Choroid plexus epithelial cell (primary cell): ENCODE data around the gene KLHDC10.

Source experiments
- DNase-seq: peaks from one replicate; pipeline ENCODE4 v3.0.0-alpha.2; 2010; ENCODE audit warnings: low read depth
- H3K4me3 ChIP-seq: 2 replicates; pipeline ENCODE4 v1.5.1; 2011; ENCODE audit warnings: low read depth, mild to moderate bottlenecking, control low read depth, low read length, moderate library complexity
- CTCF ChIP-seq: conservative IDR thresholded peaks from 2 replicates; pipeline ENCODE4 v1.5.1; 2011; ENCODE audit warnings: low read depth, mild to moderate bottlenecking, control low read depth, inconsistent platforms, low read length, moderate library complexity

The KLHDC10 gene

DNA sequence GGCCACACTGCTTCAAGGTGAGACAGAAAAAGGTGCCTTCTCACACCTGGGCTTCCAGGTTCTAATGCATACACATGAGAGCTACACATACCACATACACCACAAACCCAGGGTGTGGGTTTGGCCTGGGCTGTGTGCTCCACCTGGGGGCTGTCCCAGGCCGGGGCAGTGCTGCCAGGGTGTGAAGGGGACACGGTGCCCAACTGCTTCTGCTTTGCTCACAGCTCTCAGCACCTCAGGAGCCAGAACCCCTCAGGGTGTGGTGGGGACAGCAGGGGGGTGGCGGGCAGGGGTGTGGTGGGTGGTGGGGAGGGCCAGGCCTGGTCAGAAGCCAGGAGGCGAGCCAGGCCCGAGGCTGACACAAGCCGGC, 83.8 kb downstream of the KLHDC10 start:
- TF ChIP-seq CTCF, result no peak
- H3K4me3 ChIP-seq, result no peak overlapping the region
- DNase-seq, result no peak

GRCh38 chr7:130154501-130155317, 84.4 kb downstream of the KLHDC10 start:
- no peak for DNase-seq
- peak; percentile 41 for TF ChIP-seq CTCF
- no peak overlapping the region for H3K4me3 ChIP-seq

DNA sequence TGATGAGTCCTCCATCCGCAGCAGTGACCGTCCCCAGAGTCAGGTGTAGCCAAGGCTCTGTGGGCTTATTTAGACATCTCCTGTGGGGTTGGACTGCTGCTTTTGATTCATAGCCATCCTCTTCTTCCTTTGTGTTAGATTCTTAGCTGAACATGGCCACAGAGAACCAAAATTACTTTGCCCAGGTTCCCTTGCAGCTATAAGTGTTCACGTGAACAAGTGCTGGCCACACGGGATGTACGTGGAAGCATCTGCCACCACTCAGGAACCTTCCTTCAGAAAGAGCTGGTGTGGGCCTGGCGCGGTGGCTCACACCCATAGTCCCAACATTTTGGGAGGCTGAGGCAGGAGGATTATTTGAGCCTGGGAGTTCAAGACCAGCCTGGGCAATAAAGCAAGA, 85.8 kb downstream of the KLHDC10 start:
- no peak for TF ChIP-seq CTCF
- DNase-seq, result no peak
- no peak overlapping the region for H3K4me3 ChIP-seq

DNA sequence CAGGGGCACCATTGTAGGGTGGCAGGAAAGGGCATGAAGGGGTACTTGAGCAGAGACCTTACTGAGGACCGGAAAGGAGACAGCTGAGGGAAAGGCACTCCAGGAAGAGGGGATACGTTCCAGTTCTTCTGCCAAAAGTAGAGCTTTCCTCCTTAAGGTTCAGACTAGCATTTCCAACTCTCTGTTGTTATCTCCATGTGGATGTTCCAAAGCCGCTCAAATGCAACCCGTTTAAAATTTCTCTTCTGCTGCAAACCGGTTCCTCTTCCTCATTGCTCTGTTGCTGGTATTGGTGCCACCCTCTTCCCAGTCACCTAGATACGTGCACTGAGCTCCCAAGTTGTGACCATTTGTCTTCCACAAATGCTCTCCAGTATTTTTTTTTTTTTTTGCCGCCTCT, 87.4 kb downstream of the KLHDC10 start:
- no peak for DNase-seq
- no peak overlapping the region for H3K4me3 ChIP-seq
- TF ChIP-seq CTCF, result no peak

DNA sequence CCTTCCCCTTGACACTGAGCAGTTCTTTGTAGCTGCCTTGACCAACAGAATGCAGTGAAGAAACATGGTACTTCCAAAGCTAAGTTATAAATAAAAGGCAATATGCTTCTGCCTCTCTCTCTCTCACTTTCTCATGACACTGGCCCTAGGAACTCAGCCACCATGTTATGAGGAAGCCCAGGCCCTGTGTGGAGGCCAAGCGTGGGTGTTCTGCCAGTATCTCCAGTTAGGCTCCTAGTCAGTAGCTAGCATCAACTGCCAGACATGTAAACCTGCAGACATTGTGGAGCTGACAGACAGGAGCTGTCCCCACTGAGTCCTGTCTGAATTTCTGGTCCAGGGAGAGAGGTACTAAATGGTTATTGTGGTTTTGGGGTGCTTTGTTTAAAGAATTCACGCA, 89.7 kb downstream of the KLHDC10 start:
- TF ChIP-seq CTCF, result no peak
- H3K4me3 ChIP-seq, result no peak overlapping the region
- DNase-seq, result no peak

GRCh38 chr7:130160455-130160854, 90.1 kb downstream of the KLHDC10 start:
- DNase-seq, result no peak
- no peak for TF ChIP-seq CTCF
- no peak overlapping the region for H3K4me3 ChIP-seq

- no peak for TF ChIP-seq CTCF
- DNase-seq, result no peak
- no peak overlapping the region for H3K4me3 ChIP-seq
These were observed 91.9 kb downstream of the KLHDC10 start for GRCh38 chr7:130162196-130162595.
